HG03064 (cell line): Measurements from ENCODE around the gene EPHA8.

ENCODE experiments used
- ATAC-seq: cut with Tn5 transposase; IDR thresholded peaks from one replicate; pipeline ENCODE4 v1.9.1; 2021; ENCODE audit warnings: low read depth; ENCODE audit not compliant: unreplicated experiment

Gene EPHA8

GRCh38 chr1:22638476-22639234 lies 75.4 kb downstream of the EPHA8 start:
- ATAC-seq: no peak

- no peak for ATAC-seq
These were observed 76.0 kb downstream of the EPHA8 start for GRCh38 chr1:22639286-22639685.

- no peak for ATAC-seq
These were observed 78.0 kb downstream of the EPHA8 start for GRCh38 chr1:22641247-22641646.

- ATAC-seq: no peak
These were observed 78.8 kb downstream of the EPHA8 start for GRCh38 chr1:22641906-22642636.

DNA sequence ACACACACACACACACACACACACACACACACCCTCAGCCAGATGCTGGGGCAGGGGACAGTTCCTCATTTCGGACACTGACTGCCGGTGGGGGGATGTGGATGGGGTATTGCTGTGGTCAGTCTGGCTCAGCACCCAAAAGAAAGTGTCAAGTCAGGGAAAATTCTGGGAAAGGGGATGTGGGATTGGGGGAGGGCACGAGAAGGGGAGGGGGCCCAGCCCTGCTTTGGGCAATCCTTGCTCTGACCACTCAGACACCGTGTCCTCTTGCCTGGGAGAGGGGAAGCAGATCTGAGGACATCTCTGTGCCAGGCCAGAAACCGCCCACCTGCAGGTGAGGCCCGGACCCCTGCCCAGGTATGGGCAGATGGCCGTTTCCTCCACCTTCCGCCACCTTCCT lies 80.1 kb downstream of the EPHA8 start, which contains the start of gene C1QC:
C1QC (plus strand) TSS at position 253 of the 400 bp plus-strand sequence. CDS start 391 bp downstream, outside the sequence.
- ATAC-seq: no peak

GRCh38 chr1:22643928-22644327 lies 80.6 kb downstream of the EPHA8 start:
- no peak for ATAC-seq

- ATAC-seq: no peak
These were observed 82.6 kb downstream of the EPHA8 start for GRCh38 chr1:22645931-22646330.

- ATAC-seq: no peak
These were observed 83.1 kb downstream of the EPHA8 start for GRCh38 chr1:22646384-22646783.

DNA sequence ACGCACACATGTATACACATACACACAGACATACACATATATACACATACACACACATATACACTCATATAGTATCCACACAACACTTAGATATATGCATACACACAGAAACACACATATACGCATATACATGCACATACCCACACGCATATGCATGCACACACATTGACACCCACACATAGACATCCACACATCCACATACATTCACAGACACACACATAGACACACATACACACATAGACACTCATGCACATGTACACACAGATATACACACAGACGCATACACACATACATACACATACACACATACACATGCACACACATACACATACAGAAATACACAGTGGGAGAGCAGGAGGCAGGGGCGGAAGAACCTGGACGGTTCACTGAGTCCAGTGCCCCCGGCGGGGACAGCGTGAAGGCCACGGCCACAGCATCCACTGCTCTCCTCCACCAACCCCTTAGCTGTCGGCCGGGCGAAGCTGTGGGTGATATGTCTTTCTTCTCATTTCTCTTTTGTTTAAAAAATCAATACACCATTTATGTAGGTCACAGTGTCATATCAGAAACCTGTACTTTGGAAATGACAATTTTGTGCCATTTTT lies 86.9 kb downstream of the EPHA8 start:
- no peak for ATAC-seq

GRCh38 chr1:22651941-22652856 lies 88.9 kb downstream of the EPHA8 start:
- no peak for ATAC-seq

GRCh38 chr1:22652881-22653316 lies 89.6 kb downstream of the EPHA8 start, which contains the start of gene C1QB:
Gene C1QB (plus strand): TSS chr1:22653236. CDS start chr1:22659463, 6,227 bp downstream.
- ATAC-seq: no peak
